ENCODE measurements around the gene ANKRD55. TPM values are rescaled to one million over a fixed set of nuclear protein-coding genes. Genes with fewer than 3 reads are reported as not detected.
"Not testable (repeated sequence)": the region's sequence is repeated elsewhere in the genome, so short reads cannot be mapped to it uniquely, and the experiment has no call there.

ANKRD55 gene
- total and polyA plus RNA-seq, 2 donors from 2014 or later: 0.26 to 1.2 TPM

DNA sequence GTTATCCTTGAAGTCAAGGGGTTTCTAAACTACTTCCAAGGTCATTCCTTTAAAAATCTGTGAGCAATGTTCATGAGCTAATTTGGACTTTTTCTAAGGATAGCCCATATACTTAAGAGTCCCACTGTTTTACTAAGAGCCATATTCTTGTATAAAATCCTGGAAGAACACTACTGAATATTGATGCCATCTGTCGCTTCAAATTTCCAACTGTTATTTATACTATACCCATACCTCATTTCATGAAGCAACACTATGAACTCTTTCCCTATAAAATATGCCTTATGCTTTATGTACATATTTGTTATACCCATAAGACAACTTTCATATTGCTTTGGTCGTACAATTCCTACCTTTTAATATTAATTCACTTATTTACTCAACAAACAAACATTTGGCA, 12.4 kb upstream of the ANKRD55 start:
- intact Hi-C loops (cut with DNase I): no loop called here
- Histone ChIP-seq H3K4me3 (ENCODE audit: low read length in 3 of 3) (no peak overlapping the region), H3K36me3 (ENCODE audit: control insufficient read depth in 2 of 3, insufficient read depth in 3 of 3, low read length in 3 of 3) (no peaks in the 10 kb centered on the region), H3K9ac (ENCODE audit: low read length in 3 of 3) (no peak overlapping the region), H3K9me3 (ENCODE audit: control insufficient read depth in 2 of 3, insufficient read depth in 1 of 3, low read length in 3 of 3) (no peaks in the 10 kb centered on the region), H3K4me1 (ENCODE audit: control insufficient read depth in 2 of 3, insufficient read depth in 2 of 3, low read depth in 1 of 3, low read length in 3 of 3) (no peaks in the 10 kb centered on the region), H3K27me3 (ENCODE audit: control insufficient read depth, insufficient read depth, low read length) (no peaks in the 10 kb centered on the region), H3K27ac (ENCODE audit: low read depth in 2 of 2, low read length in 2 of 2) (no peak overlapping the region)
- TF ChIP-seq, protein P1, sequence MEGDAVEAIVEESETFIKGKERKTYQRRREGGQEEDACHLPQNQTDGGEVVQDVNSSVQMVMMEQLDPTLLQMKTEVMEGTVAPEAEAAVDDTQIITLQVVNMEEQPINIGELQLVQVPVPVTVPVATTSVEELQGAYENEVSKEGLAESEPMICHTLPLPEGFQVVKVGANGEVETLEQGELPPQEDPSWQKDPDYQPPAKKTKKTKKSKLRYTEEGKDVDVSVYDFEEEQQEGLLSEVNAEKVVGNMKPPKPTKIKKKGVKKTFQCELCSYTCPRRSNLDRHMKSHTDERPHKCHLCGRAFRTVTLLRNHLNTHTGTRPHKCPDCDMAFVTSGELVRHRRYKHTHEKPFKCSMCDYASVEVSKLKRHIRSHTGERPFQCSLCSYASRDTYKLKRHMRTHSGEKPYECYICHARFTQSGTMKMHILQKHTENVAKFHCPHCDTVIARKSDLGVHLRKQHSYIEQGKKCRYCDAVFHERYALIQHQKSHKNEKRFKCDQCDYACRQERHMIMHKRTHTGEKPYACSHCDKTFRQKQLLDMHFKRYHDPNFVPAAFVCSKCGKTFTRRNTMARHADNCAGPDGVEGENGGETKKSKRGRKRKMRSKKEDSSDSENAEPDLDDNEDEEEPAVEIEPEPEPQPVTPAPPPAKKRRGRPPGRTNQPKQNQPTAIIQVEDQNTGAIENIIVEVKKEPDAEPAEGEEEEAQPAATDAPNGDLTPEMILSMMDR (IDR thresholded peaks at IDR 0.05; ENCODE audit: borderline replicate concordance, extremely low read depth, insufficient read depth): no peak
- no peak for FAIRE-seq
- DNase-seq: no peak

DNA sequence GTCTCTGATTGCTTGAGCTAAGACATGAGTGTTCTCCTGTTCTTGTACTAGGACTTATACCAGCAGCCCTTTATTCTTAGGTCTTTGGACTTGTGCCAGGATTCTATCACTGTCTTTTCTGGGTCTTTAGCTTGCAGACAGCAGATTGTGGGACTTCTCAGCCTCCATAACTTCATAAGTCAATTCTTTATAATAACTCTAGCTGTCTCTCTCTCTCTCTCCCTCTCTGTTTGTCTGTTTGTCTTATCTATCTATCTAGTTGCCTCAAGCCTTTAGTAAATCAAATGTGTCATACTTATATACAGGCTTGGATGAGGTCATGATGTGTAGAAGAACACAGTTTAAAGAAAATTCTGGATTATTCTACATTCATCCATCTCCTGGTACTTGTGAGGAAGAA, 11.5 kb upstream of the ANKRD55 start:
- H3K9me3 ChIP-seq (ENCODE audit: control insufficient read depth in 2 of 3, insufficient read depth in 1 of 3, low read length in 3 of 3): no peaks in the 10 kb centered on the region
- H3K27ac ChIP-seq (ENCODE audit: low read depth in 2 of 2, low read length in 2 of 2): no peak overlapping the region
- DNase-seq: no peak
- H3K27me3 ChIP-seq (ENCODE audit: control insufficient read depth, insufficient read depth, low read length): no peaks in the 10 kb centered on the region
- TF ChIP-seq, protein P1 (IDR thresholded peaks at IDR 0.05; ENCODE audit: borderline replicate concordance, extremely low read depth, insufficient read depth): no peak
- H3K9ac ChIP-seq (ENCODE audit: low read length in 3 of 3): no peak overlapping the region
- H3K4me3 ChIP-seq (ENCODE audit: low read length in 3 of 3): no peak overlapping the region
- no peaks in the 10 kb centered on the region for H3K4me1 ChIP-seq (ENCODE audit: control insufficient read depth in 2 of 3, insufficient read depth in 2 of 3, low read depth in 1 of 3, low read length in 3 of 3)
- no peak for FAIRE-seq
- intact Hi-C loops (cut with DNase I): no loop called here
- no peaks in the 10 kb centered on the region for H3K36me3 ChIP-seq (ENCODE audit: control insufficient read depth in 2 of 3, insufficient read depth in 3 of 3, low read length in 3 of 3)

DNA sequence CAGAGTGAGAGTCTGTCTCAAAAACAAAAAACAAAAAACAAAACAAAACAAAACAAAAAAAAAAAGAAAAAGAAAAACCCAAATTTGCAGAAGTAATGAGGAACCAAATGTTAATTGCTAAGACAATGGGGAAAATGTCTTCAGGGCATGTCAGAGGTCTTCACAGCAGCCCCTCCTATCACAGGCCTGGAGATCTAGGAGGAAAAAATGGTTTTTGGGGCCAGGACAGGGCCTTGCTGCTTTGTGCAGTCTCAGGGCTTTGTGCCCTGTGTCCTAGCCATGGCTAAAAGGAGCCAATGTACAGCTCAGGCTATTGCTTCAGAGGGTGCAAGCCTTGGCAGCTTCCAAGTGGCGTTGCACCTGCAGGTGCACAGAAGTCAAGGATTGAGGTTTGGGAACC, 9.1 kb upstream of the ANKRD55 start:
- FAIRE-seq; H3K27ac ChIP-seq (ENCODE audit: low read depth in 2 of 2, low read length in 2 of 2); H3K4me3 ChIP-seq (ENCODE audit: low read length in 3 of 3); H3K9me3 ChIP-seq (ENCODE audit: control insufficient read depth in 2 of 3, insufficient read depth in 1 of 3, low read length in 3 of 3); intact Hi-C loops (cut with DNase I); H3K27me3 ChIP-seq (ENCODE audit: control insufficient read depth, insufficient read depth, low read length); H3K9ac ChIP-seq (ENCODE audit: low read length in 3 of 3); H3K4me1 ChIP-seq (ENCODE audit: control insufficient read depth in 2 of 3, insufficient read depth in 2 of 3, low read depth in 1 of 3, low read length in 3 of 3); H3K36me3 ChIP-seq (ENCODE audit: control insufficient read depth in 2 of 3, insufficient read depth in 3 of 3, low read length in 3 of 3); DNase-seq: not testable (repeated sequence)

DNA sequence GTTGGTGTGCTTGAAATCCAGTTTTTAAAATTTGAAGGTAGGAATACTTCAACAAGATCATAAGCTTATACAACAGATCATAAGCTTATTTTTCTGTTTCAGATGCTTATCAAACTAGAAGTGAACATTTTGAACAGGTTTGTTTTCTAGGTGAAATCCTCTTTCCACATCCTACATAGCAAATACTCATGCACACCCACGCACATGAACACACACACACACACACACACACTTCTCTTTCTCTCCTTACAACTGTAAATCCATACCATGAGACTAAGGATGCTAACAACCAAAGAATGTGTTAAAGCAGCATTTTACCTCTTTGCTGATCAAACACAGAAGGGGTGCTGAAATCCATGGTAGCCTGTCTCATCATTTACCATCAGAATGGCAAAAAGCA, 592 bp downstream of the ANKRD55 start:
- FAIRE-seq (no peak), DNase-seq (no peak)
- Histone ChIP-seq H3K9me3 (ENCODE audit: control insufficient read depth in 2 of 3, insufficient read depth in 1 of 3, low read length in 3 of 3) (no peaks in the 10 kb centered on the region), H3K4me1 (ENCODE audit: control insufficient read depth in 2 of 3, insufficient read depth in 2 of 3, low read depth in 1 of 3, low read length in 3 of 3) (peaks cover 0 to 6% (median 0%) of the 10 kb centered on the region in 3 donors), H3K36me3 (ENCODE audit: control insufficient read depth in 2 of 3, insufficient read depth in 3 of 3, low read length in 3 of 3) (no peaks in the 10 kb centered on the region), H3K27ac (ENCODE audit: low read depth in 2 of 2, low read length in 2 of 2) (no peak overlapping the region), H3K9ac (ENCODE audit: low read length in 3 of 3) (no peak overlapping the region), H3K27me3 (ENCODE audit: control insufficient read depth, insufficient read depth, low read length) (no peaks in the 10 kb centered on the region), H3K4me3 (ENCODE audit: low read length in 3 of 3) (no peak overlapping the region)
- TF ChIP-seq, protein P1 (IDR thresholded peaks at IDR 0.05; ENCODE audit: borderline replicate concordance, extremely low read depth, insufficient read depth): no peak
- intact Hi-C loops (cut with DNase I): no loop called here

Measured in kidney (tissue), 14 donors.